Retinal pigment epithelial cell (primary cell): Measurements from ENCODE around the gene HIC1.
A peak's percentile ranks its signal among the peaks of the same experiment; 100 is the strongest.

ENCODE experiments used
- DNase-seq: peaks from one replicate; pipeline ENCODE4 v3.0.0-alpha.2; 2010; ENCODE audit warnings: low read depth
- H3K4me3 ChIP-seq: 2 replicates; pipeline ENCODE4 v1.5.1; 2011; ENCODE audit warnings: mild to moderate bottlenecking, low read length, control low read depth, moderate library complexity
- TF ChIP-seq, protein P1 (sequence below): conservative IDR thresholded peaks from 2 replicates; pipeline ENCODE4 v1.5.1; 2011; ENCODE audit warnings: low read depth, low read length, control low read depth, inconsistent platforms

HIC1 gene

DNA sequence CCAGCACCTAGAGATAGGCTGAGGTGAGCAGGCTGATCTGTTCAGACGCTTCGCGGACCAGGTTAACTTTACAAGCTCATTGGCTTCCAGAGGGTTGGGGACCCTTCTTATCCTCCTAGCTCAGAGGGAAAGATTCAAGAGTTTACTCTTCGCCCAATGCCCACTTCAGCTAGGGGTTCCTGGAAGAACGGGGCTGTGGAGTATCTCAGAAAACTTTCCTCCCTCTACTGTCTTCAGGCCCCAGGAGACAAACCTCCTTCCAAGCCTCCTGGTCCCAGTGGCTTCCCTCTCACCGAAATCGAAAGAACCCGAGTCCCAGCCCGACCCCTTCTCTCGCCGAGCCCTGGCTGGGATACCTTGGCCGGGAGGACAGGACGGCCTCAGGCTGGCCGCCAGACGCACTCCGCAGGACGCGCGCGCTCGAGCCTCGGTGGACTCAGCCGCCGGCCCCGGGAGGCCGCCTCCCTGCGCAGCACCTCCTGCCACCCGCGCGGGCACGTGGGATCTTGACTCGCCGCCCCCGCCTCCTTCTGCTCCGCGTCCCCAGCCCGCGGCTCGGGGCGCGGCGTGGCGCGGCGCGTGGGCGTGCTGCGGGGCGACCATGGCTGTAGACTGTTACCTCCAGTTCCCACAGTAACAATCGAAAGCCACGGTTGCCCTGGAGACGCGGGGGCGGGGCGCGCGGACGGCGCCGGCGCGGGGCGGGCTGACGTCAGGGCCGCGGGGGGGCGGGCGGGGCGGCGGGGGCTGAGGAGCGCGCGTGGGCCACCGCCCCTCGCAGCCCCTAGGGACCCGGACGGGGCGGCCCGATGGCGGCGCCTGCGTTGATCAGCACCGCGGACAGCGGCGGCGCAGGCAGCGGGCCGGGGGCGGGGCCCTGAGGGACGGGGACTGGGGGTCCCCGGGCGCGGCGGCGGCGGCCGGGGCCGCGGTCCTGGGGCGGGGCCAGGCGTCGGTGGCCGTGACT is 5.3 kb upstream of the HIC1 start:
- TF ChIP-seq, protein P1, sequence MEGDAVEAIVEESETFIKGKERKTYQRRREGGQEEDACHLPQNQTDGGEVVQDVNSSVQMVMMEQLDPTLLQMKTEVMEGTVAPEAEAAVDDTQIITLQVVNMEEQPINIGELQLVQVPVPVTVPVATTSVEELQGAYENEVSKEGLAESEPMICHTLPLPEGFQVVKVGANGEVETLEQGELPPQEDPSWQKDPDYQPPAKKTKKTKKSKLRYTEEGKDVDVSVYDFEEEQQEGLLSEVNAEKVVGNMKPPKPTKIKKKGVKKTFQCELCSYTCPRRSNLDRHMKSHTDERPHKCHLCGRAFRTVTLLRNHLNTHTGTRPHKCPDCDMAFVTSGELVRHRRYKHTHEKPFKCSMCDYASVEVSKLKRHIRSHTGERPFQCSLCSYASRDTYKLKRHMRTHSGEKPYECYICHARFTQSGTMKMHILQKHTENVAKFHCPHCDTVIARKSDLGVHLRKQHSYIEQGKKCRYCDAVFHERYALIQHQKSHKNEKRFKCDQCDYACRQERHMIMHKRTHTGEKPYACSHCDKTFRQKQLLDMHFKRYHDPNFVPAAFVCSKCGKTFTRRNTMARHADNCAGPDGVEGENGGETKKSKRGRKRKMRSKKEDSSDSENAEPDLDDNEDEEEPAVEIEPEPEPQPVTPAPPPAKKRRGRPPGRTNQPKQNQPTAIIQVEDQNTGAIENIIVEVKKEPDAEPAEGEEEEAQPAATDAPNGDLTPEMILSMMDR, result no peak
- peak overlapping the region; percentile 67 for H3K4me3 ChIP-seq
- DNase-seq, result no peak

DNA sequence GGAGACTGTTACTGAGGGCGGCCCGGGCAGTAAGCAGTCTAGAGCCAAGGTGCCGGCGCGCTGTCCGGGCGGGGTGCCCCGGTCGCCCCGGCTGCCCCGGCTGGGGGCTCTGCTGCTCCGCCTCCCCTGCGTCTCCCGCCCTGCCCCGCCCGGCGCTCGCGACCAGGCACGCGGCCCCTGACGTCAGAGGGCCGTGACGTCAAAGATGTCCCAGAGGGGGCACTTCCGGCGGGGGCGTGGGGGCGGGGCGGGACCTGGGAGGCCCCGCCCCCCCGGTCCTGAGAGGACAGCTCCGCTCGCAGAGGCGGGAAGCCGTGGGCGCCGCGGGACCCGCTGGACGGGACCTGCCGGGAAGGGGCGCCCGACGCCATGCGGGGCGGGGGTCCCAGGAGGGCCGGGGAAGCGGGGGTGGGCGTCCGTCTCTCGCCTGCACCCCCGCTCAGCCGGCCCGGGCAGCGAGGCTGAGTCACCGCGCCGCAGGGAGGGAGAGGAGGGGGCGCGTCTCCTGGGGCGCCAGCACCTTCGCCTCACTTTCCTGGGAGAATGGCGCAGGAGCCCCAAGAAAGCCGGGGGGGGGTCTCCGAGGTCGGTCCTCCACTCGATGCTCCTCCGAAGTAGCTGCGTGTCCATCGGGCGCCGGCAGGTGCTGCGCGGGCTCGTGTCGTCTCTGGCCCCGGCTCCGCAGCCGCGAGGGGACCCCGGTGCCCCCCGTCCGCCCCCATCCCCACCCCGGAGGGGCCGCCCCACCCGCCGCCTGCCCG is 4.4 kb upstream of the HIC1 start:
- peak overlapping the region; percentile 35 for H3K4me3 ChIP-seq
- TF ChIP-seq, protein P1, result no peak
- DNase-seq, result no peak

DNA sequence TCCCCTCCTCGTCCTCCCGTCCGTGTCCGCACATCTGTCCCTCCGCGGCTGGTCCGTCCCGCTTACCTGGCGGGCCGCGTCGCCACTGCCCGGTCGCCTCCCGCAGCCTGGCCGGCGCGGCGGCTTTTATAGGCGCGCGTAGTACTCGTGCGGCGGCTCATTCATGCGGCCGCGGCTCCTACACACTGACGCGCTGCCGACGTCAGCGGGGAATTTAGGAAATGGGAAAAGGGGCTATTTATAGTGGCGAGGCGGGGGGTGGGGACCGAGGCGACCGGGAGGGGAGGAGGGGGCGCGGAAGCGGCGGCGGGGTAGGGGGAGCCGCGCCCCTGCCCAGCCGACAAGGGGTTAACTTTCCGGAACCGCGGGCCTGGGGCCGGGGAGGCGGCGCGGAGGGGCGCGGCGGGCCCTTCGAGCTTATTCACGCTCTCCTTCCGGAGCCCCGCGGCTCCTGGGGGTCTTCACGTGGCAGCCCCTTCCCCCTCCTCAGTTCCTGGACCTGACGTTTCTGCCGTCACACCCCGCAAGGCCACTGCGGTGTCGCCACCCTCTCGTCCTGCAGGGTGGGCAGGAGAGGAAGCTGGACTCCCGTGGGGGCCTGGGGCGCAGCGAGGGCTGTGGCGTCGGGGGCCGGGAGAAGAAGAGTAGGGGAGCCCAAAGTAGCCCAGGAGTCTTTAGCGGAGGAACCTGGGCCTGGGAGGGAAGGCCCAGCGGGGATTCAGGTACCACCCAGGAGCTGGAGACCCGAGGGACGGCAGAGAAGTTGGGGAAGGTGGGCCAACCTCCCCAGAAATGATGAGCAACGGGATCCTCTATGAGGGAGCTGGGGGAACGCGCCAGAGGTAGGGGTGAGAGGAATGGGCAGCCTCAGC is 3.6 kb upstream of the HIC1 start:
- no peak for DNase-seq
- TF ChIP-seq, protein P1, result no peak

DNA sequence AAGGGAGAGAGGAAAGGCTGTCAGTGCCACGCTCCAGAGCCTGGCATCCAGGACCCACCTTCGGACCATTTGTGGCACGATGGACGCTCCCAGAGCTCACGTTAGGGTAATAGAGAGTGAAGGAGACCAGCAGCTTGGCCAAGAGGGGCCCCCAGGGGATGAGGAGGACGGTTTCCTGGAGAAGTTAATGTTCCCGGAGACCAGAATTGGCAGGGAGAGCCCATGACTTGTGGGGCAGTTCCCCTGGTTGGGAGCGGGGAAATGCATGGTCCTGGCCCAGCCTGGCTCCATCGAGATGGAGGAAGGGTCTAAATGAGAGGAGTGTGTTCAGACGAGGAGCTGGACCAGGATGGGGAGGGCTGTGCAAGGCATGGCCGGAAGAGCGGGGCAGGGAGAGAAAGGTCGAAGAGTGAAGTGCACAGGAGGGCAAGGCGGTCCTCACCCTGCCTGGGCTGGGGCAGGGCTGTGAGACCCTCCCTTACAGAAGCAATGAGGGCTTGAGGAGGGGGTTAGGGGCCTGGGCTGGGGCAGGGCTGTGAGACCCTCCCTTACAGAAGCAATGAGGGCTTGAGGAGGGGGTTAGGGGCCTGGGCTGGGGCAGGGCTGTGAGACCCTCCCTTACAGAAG is 2.9 kb upstream of the HIC1 start:
- TF ChIP-seq, protein P1, result no peak
- no peak overlapping the region for H3K4me3 ChIP-seq
- DNase-seq, result no peak

More for the DNA sequence above, 3.6 kb upstream of the HIC1 start:
- no peak overlapping the region for H3K4me3 ChIP-seq

DNA sequence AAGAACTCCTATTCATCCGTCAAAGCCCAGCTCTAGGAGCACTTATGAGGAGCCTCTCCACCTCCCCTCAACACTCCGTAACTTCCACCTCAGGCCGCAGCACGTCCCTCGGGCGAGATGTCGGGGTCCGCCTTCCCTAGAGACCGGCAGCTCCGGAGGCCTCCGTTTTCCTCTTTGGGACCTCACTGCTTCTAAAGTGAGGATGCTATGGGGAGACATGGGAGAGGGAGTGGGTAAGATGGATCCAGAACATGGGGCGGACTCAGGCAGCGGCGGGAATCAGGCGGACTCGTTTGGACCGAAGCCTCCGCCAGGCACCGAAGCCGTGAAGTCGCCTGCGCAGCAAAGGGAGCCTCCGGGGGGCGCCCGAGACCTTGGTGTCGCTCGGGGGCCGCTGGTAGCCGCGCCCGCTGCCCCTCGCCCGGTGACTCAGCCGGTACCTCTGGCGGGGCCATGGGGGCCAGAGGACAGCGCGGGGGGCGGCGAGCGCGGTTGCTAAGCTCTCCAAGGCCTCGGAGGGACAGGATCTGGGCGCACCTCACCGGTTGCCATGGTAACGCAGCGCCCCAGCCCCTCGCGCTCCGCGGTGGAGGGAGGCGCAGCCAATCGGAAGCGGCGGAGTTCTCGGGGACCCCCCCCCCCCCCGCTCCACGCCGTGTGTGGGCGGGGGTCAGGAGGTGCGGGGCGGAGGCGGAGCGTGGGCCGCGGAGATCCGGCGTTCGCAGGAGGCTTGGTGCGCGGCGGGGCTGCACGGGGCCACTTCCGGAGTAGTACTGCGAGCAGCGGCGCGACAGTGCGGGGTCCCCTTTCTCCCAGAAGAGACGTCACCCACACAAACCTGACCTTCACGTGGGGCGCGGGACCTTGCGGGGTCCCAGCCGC is 1.3 kb upstream of the HIC1 start:
- TF ChIP-seq, protein P1, result peak; percentile 56
- H3K4me3 ChIP-seq, result peak overlapping the region; percentile 43
- DNase-seq, result no peak

DNA sequence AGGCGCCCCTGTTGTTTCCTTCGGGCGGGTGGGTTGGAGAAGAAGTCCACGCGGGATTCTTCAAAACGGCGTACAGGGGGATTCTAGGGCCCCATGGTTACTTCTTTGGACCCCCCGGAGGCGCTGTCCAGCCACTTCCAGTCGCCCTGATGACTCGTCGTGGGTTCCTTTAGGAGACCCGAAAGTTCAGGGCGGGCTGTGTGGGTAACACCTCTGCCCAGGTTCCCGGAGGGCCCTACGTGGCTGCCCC is 716 bp upstream of the HIC1 start:
- TF ChIP-seq, protein P1, result no peak
- peak overlapping the region; percentile 43 for H3K4me3 ChIP-seq
- no peak for DNase-seq
